Skeletal muscle tissue (tissue), 4 donors: ENCODE results near the gene OR52B2. TPM values are rescaled to one million over a fixed set of nuclear protein-coding genes. Genes with fewer than 3 reads are reported as not detected.

Experiments
- H3K27ac ChIP-seq: one replicate; pipeline ENCODE4 v1.7.0; 2013; ENCODE audit warnings: mild to moderate bottlenecking, low read depth, low read length, inconsistent platforms
- H3K27me3 ChIP-seq, 3 donors: one replicate each; pipeline ENCODE4 v1.7.0; 2013; ENCODE audit warnings: low read length in 3 of 3; ENCODE audit not compliant: control insufficient read depth in 3 of 3, insufficient read depth in 3 of 3
- H3K36me3 ChIP-seq, 3 donors: one replicate each; pipeline ENCODE4 v1.7.0; 2013; ENCODE audit warnings: low read length in 3 of 3; ENCODE audit not compliant: control insufficient read depth in 3 of 3, insufficient read depth in 3 of 3
- H3K4me1 ChIP-seq, 3 donors: one replicate each; pipeline ENCODE4 v1.7.0; 2013; ENCODE audit warnings: low read length in 3 of 3, mild to moderate bottlenecking in 3 of 3; ENCODE audit not compliant: control insufficient read depth in 3 of 3, insufficient read depth in 3 of 3
- H3K4me3 ChIP-seq, 3 donors: one replicate each; pipeline ENCODE4 v1.7.0; 2013; ENCODE audit warnings: low read length in 3 of 3
- H3K9ac ChIP-seq, 3 donors: one replicate each; pipeline ENCODE4 v1.7.0; 2013; ENCODE audit warnings: low read length in 3 of 3, mild to moderate bottlenecking in 3 of 3, moderate library complexity in 2 of 3, low read depth in 1 of 3
- H3K9me3 ChIP-seq, 3 donors: one replicate each; pipeline ENCODE4 v1.7.0; 2013; ENCODE audit warnings: low read length in 3 of 3; ENCODE audit not compliant: control insufficient read depth in 3 of 3
- total RNA-seq: library from RNA; depleted of rRNA; stranded (reverse); fragments of >200 nt; gene quantifications from one replicate; pipeline ENCODE4 v1.2.3, GENCODE V29; 2014
- donor health status: Osteomylitis.

OR52B2 gene
- not detected for total RNA-seq

- no peaks in the 10 kb centered on the region for H3K27me3 ChIP-seq
- H3K36me3 ChIP-seq: no peaks in the 10 kb centered on the region
- H3K9ac ChIP-seq: no peak within 1 kb of the TSS
- no peak within 1 kb of the TSS for H3K4me3 ChIP-seq
- peaks cover 0 to 2% (median 0%) of the 10 kb centered on the region in 3 donors for H3K9me3 ChIP-seq
- no peak within 1 kb of the TSS for H3K27ac ChIP-seq
- no peaks in the 10 kb centered on the region for H3K4me1 ChIP-seq
Measured at GRCh38 chr11:6170226-6170625, at the start of gene OR52B2. OR52B2 (minus strand) TSS chr11:6170326; CDS start chr11:6170326, 0 bp downstream.

DNA sequence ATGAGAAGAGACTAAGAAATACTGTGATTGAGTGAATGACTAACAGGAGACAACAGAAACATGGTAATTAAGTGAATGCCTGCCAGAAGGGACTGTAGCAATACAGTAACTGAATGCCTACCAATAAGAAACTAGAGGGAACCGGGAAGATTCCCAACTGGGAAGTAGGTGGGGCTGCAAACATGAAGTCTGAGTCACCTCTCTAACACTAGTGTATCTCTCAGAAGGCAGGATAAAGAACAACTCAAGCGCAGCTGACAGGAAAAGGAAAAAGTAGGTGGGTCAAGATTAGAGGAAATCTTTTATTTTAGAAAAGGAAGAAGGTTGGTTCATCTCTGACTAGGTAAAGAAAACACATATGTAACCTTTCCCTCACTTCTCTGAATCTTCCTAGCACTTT, 49.2 kb upstream of the OR52B2 start:
- H3K27ac ChIP-seq: no peak overlapping the region
- H3K27me3 ChIP-seq: no peaks in the 10 kb centered on the region
- H3K9ac ChIP-seq: no peak overlapping the region
- H3K36me3 ChIP-seq: peaks cover 52 to 75% (median 67%) of the 10 kb centered on the region in 3 donors
- H3K9me3 ChIP-seq: no peaks in the 10 kb centered on the region
- no peak overlapping the region for H3K4me3 ChIP-seq
- peaks cover 0 to under 1% (median 0%) of the 10 kb centered on the region in 3 donors for H3K4me1 ChIP-seq

DNA sequence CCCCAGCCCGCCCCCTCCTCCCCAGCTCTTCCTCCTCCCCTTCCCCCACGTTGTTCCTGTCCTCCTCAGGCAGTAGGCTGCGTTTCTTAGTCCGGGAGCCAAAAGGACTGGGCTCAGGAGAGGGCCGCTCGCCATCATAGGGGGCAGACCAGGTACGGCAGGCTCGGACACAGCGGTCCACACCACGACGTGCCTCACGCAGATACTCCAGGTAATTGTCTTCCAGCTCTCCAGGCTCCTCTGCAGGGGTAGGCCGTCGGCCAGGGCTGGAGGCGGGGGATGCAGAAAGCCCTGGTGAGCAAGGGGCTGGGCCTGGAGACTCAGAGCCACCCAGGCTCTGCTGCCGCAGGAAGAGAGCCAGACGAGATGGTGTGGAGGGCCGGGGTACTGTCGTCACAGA, 47.6 kb upstream of the OR52B2 start:
- no peaks in the 10 kb centered on the region for H3K27me3 ChIP-seq
- H3K27ac ChIP-seq: no peak overlapping the region
- no peak overlapping the region for H3K9ac ChIP-seq
- no peaks in the 10 kb centered on the region for H3K4me1 ChIP-seq
- no peak overlapping the region for H3K4me3 ChIP-seq
- peaks cover 44 to 64% (median 64%) of the 10 kb centered on the region in 3 donors for H3K36me3 ChIP-seq
- H3K9me3 ChIP-seq: no peaks in the 10 kb centered on the region

GRCh38 chr11:6216501-6216900, 46.4 kb upstream of the OR52B2 start:
- H3K27ac ChIP-seq: no peak overlapping the region
- H3K4me1 ChIP-seq: no peaks in the 10 kb centered on the region
- H3K27me3 ChIP-seq: no peaks in the 10 kb centered on the region
- H3K9ac ChIP-seq: no peak overlapping the region
- H3K36me3 ChIP-seq: peaks cover 40 to 63% (median 61%) of the 10 kb centered on the region in 3 donors
- no peak overlapping the region for H3K4me3 ChIP-seq
- H3K9me3 ChIP-seq: no peaks in the 10 kb centered on the region

DNA sequence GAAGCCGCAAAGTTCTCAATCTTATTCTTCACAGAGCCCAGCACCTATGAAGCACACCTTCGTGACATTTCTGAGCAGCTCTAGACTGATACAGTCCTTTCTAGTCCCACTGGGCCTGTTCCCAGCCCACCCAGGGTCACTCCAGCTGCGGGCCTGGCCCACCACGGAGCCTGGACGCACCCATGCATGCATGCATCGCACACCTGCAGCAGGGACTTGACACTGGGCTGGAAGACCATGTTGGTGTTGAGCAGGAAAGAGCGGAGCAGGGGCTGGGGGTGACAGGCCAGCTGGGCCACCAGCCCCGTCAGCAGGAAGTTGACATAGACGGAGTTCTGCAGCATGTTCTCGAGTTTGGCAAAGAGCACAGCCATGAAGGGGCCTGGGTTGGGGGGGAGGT, 44.4 kb upstream of the OR52B2 start:
- Histone ChIP-seq H3K27ac (no peak overlapping the region), H3K36me3 (peaks cover 46 to 71% (median 67%) of the 10 kb centered on the region in 3 donors), H3K27me3 (no peaks in the 10 kb centered on the region), H3K9ac (no peak overlapping the region), H3K4me3 (no peak overlapping the region), H3K9me3 (no peaks in the 10 kb centered on the region), H3K4me1 (no peaks in the 10 kb centered on the region)

DNA sequence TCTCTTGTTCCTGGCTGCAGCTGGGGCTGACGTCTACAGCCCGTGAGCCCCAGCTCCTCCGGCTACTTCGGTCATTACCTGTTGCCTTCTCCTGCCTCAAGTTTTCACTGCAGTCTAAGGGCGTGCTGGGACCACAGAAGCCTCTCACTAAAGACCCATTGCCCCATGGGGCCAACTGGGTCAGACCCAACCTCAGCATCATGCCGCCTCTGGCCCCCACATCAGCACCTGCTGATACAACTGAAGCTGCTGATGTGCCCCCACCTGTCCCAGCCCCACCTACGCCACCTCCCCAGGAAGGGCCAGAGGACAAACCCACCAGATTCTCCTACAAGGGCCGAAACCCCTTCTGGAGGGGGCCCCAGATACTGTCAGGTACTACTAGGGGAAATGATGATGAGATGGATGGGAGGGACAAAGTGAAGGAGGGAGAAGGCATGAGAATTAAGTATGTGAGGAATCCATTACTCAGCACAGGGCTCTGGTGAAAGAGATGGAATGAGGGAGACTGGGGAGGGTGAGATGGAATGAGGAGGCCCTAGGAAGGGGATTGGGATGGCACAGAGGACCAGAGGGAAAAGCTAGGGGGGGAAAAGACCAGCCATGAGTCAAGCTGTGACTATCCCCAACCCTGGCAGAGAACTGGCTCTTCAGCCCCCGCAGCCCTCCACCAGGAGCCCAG, 40.3 kb upstream of the OR52B2 start:
- H3K9ac ChIP-seq: no peak overlapping the region
- no peaks in the 10 kb centered on the region for H3K27me3 ChIP-seq
- H3K9me3 ChIP-seq: no peaks in the 10 kb centered on the region
- peaks cover 26 to 52% (median 50%) of the 10 kb centered on the region in 3 donors for H3K36me3 ChIP-seq
- no peak overlapping the region for H3K4me3 ChIP-seq
- H3K4me1 ChIP-seq: no peaks in the 10 kb centered on the region
- H3K27ac ChIP-seq: no peak overlapping the region

- H3K9ac ChIP-seq: no peak overlapping the region
- peaks cover 26 to 55% (median 52%) of the 10 kb centered on the region in 3 donors for H3K36me3 ChIP-seq
- no peak overlapping the region for H3K27ac ChIP-seq
- no peaks in the 10 kb centered on the region for H3K27me3 ChIP-seq
- H3K4me3 ChIP-seq: no peak overlapping the region
- H3K4me1 ChIP-seq: no peaks in the 10 kb centered on the region
- no peaks in the 10 kb centered on the region for H3K9me3 ChIP-seq
Measured at GRCh38 chr11:6209801-6210200, 39.7 kb upstream of the OR52B2 start.

DNA sequence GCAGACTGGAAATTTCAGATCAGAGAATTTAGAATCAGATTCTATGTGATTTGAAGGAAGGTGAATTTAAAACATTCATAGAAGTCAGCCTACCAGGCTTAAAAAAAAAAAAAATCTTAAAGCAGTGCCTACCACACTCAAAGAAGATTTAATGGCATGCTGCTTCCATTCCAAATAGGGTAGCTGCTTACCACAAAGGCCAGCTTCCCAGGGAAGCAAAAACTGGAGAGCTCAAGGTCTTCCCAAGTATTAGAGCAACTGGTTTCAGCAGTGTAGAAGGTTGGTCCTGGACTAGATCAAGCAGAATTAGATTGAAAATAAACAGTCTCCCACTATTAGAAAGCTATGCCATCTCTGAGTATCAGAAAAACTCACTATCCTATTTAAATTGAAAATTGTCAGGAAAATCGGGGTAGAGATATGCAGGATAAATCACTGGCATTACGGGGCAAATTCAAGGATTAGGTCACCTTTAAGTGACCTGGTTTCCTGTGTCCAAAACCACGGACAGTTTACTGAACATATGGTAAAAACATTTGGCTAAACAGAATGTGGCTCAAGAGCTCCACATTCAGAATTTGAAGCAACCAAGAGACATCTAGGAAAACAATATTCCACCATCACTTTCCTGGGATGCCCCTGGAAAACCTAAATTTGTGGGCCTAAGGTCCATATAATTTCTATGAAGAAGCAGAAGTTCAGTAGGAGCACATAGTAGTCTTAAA, 36.5 kb upstream of the OR52B2 start:
- Histone ChIP-seq H3K27me3 (no peaks in the 10 kb centered on the region), H3K36me3 (peaks cover 11 to 42% (median 26%) of the 10 kb centered on the region in 3 donors), H3K9ac (no peak overlapping the region), H3K27ac (no peak overlapping the region), H3K9me3 (no peaks in the 10 kb centered on the region), H3K4me3 (no peak overlapping the region), H3K4me1 (no peaks in the 10 kb centered on the region)

DNA sequence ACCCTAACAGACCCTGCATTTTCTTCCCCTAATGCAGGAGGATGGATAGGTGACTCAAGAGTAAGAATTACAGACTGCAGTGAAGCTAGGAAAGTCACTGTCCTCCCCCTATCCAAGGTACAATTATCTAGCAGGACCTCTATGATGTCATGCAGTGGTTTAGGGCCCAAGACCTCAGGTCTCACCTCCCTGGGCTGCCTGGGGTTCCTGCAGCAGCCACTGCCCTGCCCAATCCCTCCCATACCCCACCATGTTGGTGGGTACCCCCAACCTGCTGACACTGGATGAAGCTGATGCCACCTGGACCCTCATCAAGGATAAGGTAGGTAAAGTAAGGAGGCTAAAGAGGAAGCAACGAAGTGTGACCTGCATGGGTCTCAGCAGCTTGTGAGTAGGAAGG, 35.2 kb upstream of the OR52B2 start, which contains the start of gene C11orf42:
Gene C11orf42 (plus strand): TSS at position 192 of the 400 bp plus-strand sequence. CDS start 59 bp downstream, at position 251.
- H3K9me3 ChIP-seq: no peaks in the 10 kb centered on the region
- no peak within 1 kb of the TSS for H3K9ac ChIP-seq
- peaks cover 7 to 30% (median 17%) of the 10 kb centered on the region in 3 donors for H3K36me3 ChIP-seq
- H3K27me3 ChIP-seq: no peaks in the 10 kb centered on the region
- no peak within 1 kb of the TSS for H3K4me3 ChIP-seq
- no peak within 1 kb of the TSS for H3K27ac ChIP-seq
- no peaks in the 10 kb centered on the region for H3K4me1 ChIP-seq

DNA sequence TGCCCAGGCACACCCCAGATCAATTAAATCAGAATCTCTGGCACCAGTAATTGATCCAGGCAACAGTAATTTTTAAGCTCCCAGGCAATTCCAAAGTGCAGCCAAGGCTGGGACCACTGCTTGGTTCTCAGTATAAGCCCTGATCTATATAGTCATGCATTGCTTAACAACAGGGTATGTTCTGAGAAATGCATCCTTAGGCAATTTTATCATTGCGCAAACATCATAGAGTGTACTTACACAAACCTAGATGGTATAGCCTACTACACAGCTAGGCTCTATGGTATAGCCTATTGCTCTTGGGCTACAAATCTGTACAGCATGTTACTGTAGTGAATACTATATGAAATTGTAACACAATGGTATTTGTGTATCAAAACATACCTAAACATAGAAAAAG, 34.6 kb upstream of the OR52B2 start:
- H3K9me3 ChIP-seq: no peaks in the 10 kb centered on the region
- H3K36me3 ChIP-seq: peaks cover 2 to 23% (median 12%) of the 10 kb centered on the region in 3 donors
- no peaks in the 10 kb centered on the region for H3K27me3 ChIP-seq
- H3K27ac ChIP-seq: no peak overlapping the region
- H3K4me1 ChIP-seq: no peaks in the 10 kb centered on the region
- H3K4me3 ChIP-seq: no peak overlapping the region
- H3K9ac ChIP-seq: no peak overlapping the region
